ENCODE measurements around the gene SEMA5B. TPM values are rescaled to one million over a fixed set of nuclear protein-coding genes. Genes with fewer than 3 reads are reported as not detected.

Gene SEMA5B
- total RNA-seq, 4 donors from 2014 or later, result 0.16 to 1.2 (median 0.70) TPM

DNA sequence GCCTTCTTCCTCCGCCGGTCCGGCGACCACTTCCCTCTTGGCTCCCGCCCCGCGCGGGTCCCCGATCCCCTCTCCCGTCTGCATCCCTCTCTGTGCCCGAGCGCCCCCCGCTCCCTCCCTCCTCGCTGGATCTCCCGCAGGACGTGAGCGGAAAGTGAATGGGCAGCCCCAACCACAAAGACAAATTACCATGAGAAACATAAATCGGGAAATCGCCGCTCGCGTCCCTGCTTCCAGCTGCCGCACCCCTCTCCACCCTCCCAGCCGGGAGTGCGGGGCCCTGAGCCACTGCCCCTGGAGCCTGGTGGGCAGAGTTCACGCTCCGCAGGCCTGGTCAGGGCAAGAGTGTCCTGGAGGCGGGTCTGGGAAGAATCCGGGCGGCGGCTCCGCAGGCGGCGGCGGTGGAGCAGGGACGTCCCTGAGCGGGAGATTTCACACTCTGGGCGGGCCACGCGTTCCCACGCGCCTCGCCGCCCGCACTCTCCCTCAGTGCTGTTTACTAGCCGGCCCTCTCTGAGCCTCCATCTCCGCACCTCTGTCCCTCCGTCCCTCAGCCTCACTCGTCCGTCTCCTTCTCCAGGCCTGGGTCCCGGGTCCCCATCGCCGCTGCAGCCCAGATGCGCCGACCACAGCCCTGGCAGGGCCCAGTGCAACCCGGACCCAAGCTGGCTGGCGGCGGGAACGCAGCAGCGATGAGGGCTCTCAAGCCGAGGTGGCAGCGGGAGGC, 835 bp downstream of the SEMA5B start:
- DNase-seq (ENCODE audit: low spot score) (no peak), ATAC-seq (ENCODE audit: low FRiP score) (peak; percentile 40)
- TF ChIP-seq, protein P1, sequence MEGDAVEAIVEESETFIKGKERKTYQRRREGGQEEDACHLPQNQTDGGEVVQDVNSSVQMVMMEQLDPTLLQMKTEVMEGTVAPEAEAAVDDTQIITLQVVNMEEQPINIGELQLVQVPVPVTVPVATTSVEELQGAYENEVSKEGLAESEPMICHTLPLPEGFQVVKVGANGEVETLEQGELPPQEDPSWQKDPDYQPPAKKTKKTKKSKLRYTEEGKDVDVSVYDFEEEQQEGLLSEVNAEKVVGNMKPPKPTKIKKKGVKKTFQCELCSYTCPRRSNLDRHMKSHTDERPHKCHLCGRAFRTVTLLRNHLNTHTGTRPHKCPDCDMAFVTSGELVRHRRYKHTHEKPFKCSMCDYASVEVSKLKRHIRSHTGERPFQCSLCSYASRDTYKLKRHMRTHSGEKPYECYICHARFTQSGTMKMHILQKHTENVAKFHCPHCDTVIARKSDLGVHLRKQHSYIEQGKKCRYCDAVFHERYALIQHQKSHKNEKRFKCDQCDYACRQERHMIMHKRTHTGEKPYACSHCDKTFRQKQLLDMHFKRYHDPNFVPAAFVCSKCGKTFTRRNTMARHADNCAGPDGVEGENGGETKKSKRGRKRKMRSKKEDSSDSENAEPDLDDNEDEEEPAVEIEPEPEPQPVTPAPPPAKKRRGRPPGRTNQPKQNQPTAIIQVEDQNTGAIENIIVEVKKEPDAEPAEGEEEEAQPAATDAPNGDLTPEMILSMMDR (IDR thresholded peaks at IDR 0.05), result no peak

DNA sequence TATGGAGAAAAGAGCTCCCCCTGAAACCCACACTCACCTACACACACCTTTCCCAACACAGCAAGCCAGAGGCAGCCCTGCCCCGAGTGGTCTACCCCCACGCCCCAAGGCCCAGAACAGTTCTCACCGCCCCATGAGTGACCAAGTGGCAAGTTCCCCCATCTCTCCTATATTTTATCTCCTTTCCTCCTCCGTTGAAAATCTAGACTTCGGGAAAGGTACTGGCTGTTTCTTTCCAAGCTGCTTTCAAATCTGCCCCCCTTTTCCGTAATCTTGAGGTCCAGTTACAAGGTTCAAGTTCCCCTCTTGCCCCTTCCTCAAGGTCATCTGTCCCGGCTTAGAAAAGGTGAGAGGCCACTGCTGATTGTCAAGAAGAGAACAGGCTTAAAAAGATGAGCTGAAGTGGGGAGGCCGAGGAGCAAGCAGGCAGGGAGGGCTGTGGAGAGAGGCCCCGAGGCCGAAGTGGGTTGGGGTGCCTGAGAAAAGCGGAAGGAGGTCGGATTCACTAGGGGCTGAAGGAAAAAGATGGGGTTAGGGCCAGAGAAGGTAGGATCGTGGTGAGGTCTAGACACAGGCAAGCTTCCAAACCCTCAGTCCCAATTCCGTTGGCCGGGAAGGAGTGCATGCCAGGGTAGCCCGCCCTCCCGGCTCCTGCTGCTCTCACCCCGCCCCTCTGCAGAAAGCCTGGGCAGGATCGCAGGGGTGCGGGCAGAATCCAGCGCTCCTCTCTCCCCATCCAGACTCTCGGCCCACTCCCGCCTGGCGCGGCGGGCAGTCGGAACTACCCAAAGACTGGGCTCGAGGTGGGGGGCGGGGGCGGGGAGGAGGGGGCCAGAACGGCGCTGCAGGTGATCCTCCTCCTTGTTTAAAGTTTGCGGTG, 1.7 kb downstream of the SEMA5B start:
- ATAC-seq (ENCODE audit: low FRiP score) (no peak), DNase-seq (ENCODE audit: low spot score) (no peak)
- TF ChIP-seq, protein P1 (IDR thresholded peaks at IDR 0.05), result no peak

DNA sequence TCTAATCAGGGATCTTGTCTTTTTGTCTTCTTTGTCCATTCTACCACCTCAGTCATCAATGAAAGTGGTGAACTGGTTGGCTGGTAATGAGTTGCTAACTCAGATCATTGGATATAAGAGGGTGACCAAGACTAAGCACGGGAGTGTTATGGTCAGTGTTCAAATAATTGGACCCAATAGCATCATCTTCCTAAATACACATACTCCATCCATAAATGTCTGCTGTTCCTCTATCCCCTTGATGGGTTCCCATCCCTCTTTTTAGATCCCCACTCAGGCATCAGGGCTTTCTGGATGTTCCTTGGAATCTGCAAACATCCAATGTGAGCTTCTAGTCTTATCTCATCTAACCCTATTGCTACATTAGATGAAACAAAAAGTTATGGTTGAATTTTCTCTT, 3.5 kb downstream of the SEMA5B start:
- TF ChIP-seq, protein P1 (IDR thresholded peaks at IDR 0.05), result no peak
- DNase-seq (ENCODE audit: low spot score) (no peak), ATAC-seq (ENCODE audit: low FRiP score) (no peak)

DNA sequence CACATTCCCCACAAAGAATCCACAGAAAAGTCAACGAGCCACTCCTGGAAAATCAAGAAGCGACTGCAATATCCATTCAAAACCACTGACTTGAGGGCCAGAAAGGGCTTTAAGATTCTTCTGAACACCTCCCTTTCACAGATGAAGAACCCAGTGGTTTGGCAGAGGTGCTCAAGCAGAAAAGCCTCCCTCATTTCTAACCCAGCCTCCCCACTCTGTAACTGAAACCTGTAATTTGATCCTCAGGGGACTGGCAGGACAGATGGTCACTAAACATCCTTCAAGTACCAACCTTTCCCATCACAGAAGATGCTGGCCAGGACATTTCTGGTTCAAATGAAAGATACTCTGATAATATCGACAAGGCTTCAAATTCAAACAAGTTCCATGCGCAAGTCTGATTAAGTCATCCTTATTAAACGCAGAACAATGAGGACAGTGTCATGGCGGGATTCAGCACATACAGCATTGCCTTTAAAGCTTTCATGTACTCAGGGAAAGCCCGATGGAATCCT, 5.5 kb downstream of the SEMA5B start:
- TF ChIP-seq, protein P1 (IDR thresholded peaks at IDR 0.05), result no peak
- DNase-seq (ENCODE audit: low spot score) (no peak), ATAC-seq (ENCODE audit: low FRiP score) (no peak)

DNA sequence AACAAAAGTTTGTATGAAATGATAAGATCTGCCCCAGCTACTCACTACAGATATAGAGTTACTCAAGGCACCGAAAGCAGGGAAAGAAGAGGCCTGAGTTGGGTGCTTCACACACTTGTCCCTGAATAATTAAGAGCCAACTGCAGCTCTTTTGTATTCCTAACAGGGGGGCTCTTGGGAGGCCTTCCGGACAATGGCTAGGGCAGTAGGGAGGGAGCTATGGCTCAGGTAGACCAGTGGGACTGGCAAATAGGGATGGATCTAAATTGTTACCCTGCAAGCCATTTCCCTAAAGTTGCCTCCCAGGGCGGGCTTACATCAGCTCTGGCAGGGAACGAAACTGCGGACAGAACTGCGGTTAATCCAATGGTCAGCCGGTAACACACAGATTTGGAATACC, 6.2 kb downstream of the SEMA5B start:
- no peak for DNase-seq (ENCODE audit: low spot score)
- TF ChIP-seq, protein P1 (IDR thresholded peaks at IDR 0.05), result no peak
- ATAC-seq (ENCODE audit: low FRiP score), result no peak

DNA sequence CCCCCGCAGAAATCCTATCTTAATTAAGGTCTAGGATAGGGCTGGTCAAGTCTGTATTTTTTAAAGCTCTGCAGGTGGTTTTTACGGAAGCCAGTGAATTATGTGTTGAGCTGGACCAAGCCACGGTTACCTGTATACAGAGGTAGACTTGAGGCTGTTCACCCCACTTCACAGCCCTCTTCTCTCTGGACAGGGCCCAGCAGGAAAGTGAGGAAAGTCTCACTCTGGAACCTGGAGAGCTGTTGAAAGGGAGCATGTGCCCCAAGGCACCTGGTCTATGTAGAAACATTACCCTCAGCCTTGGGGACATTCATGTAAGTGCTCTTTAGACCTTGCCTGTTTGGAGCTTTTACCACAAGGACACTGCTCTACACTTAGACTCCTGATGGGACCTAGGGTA, 6.9 kb downstream of the SEMA5B start:
- no peak for ATAC-seq (ENCODE audit: low FRiP score)
- TF ChIP-seq, protein P1 (IDR thresholded peaks at IDR 0.05), result no peak

More for the DNA sequence above, 6.9 kb downstream of the SEMA5B start:
- no peak for DNase-seq (ENCODE audit: low spot score)

All from omental fat pad (tissue), 4 donors.